Frontal cortex (tissue), 4 donors: ENCODE data around the gene GARIN5A. TPM values are rescaled to one million over a fixed set of nuclear protein-coding genes. Genes with fewer than 3 reads are reported as not detected.

Experiments
- DNase-seq, 2 donors: peaks; one replicate each; pipeline ENCODE4 v3.0.0; 2012; ENCODE audit warnings: low spot score in 2 of 2
- FAIRE-seq: peaks from 2 replicates; lab custom pipeline; 2012; peaks lifted over from hg19 to GRCh38; lab: Jason Lieb, UNC
- total RNA-seq: library from RNA; depleted of rRNA; stranded (reverse); fragments of >200 nt; gene quantifications from one replicate; pipeline ENCODE4 v1.2.3, GENCODE V29; 2014
- donor health status: control.
- donor health status: control.
- donor health status: control.

The GARIN5A gene
- total RNA-seq, 1 donor from 2014 or later: 2.0 TPM

- FAIRE-seq (no peak), DNase-seq (no peak)
These were observed 54.0 kb downstream of the GARIN5A start for GRCh38 chr19:50422397-50423278.

- FAIRE-seq: no peak
- no peak for DNase-seq
These were observed 55.8 kb downstream of the GARIN5A start for GRCh38 chr19:50420808-50421207.

GRCh38 chr19:50420127-50420526, 56.5 kb downstream of the GARIN5A start:
- DNase-seq: no peak
- FAIRE-seq: no peak

GRCh38 chr19:50419580-50420035, 57.0 kb downstream of the GARIN5A start:
- no peak for DNase-seq
- FAIRE-seq: no peak

- no peak for FAIRE-seq
- no peak for DNase-seq
These were observed 57.5 kb downstream of the GARIN5A start for GRCh38 chr19:50419022-50419579.

GRCh38 chr19:50418176-50419021, 58.2 kb downstream of the GARIN5A start, which contains the start of gene SPIB:
SPIB (plus strand) TSS chr19:50418938; CDS start chr19:50418963, 25 bp downstream.
- no peak for DNase-seq
- FAIRE-seq: no peak

GRCh38 chr19:50417111-50418081, 59.3 kb downstream of the GARIN5A start:
- no peak for FAIRE-seq
- DNase-seq: no peak

Other genes starting within 250 kb of the GARIN5A start
- gene KCNC3, start 147.5 kb downstream of the GARIN5A start, total RNA-seq: 1.2 TPM
- gene NAPSA, start 111.2 kb downstream of the GARIN5A start, total RNA-seq: not detected
- gene NR1H2, start 100.4 kb downstream of the GARIN5A start, total RNA-seq: 15.1 TPM
- gene POLD1, start 92.5 kb downstream of the GARIN5A start, total RNA-seq: 12.6 TPM
- under 0.01 TPM for gene SPIB, start 57.9 kb downstream of the GARIN5A start, total RNA-seq
- gene MYBPC2, start 44.0 kb downstream of the GARIN5A start, total RNA-seq: not detected
- gene EMC10, start 341 bp downstream of the GARIN5A start, total RNA-seq: 53.4 TPM
- gene JOSD2, start 34.3 kb upstream of the GARIN5A start, total RNA-seq: 6.9 TPM
- gene ASPDH, start 37.1 kb upstream of the GARIN5A start, total RNA-seq: 0.82 TPM
- 78.3 TPM for gene LRRC4B, start 91.6 kb upstream of the GARIN5A start, total RNA-seq
- 20.4 TPM for gene SYT3, start 163.0 kb upstream of the GARIN5A start, total RNA-seq
- not detected for gene C19orf81, start 172.6 kb upstream of the GARIN5A start, total RNA-seq
- gene SHANK1, start 243.0 kb upstream of the GARIN5A start, total RNA-seq: 18.3 TPM
- 2.4 TPM for gene CLEC11A, start 246.5 kb upstream of the GARIN5A start, total RNA-seq